Lower leg skin (tissue), 4 donors: ENCODE data around the gene IGLL5. TPM values are rescaled to one million over a fixed set of nuclear protein-coding genes. Genes with fewer than 3 reads are reported as not detected.

Experiments
- DNase-seq, 2 donors: peaks; one replicate each; pipeline ENCODE4 v3.0.0-alpha.2; 2019; ENCODE audit warnings: low spot score in 2 of 2
- H3K4me3 ChIP-seq: fragments of 200-600 bp; sonication (generic); 2 replicates; pipeline ENCODE4 v1.5.1; 2017; ENCODE audit warnings: mild to moderate bottlenecking, low read depth; ENCODE audit not compliant: poor library complexity, severe bottlenecking
- CTCF ChIP-seq, 3 donors: fragments of 450-650 bp; IDR thresholded peaks; one replicate each; pipeline ENCODE4 v1.5.1; 2016; ENCODE audit warnings: antibody characterized with exemption in 3 of 3, mild to moderate bottlenecking in 3 of 3, moderate library complexity in 2 of 3
- POLR2A ChIP-seq, 2 donors: fragments of 450-650 bp; IDR thresholded peaks; one replicate each; pipeline ENCODE4 v1.6.1; 2016 to 2017; ENCODE audit warnings: antibody characterized with exemption in 2 of 2, mild to moderate bottlenecking in 1 of 2, moderate library complexity in 1 of 2
- WGBS, 2 donors: methylation state at CpG; one replicate each; pipeline ENCODE4 v1.1.5; 2018; 5-methylcytosine and 5-hydroxymethylcytosine counted together
- intact Hi-C: fragments of 100-400 bp; cut with DNase I; formaldehyde crosslinking; loops from one replicate; pipeline ENCODE4 v1.15.0; 2023; ENCODE audit warnings: low total_unique reads
- total RNA-seq, 4 donors: library from RNA; depleted of rRNA; stranded (reverse); fragments of >200 nt; gene quantifications; one replicate each; pipeline ENCODE4 v1.1.0, GENCODE V29; 2016

IGLL5 gene
- total RNA-seq, 4 donors from 2014 or later, result not detected

GRCh38 chr22:22880645-22881044 lies 7.0 kb upstream of the IGLL5 start:
- intact Hi-C loops, result no loop called here
- DNase-seq, result peak in 1 of 2 donors; percentile 67
- TF ChIP-seq POLR2A (IDR thresholded peaks at IDR 0.05) (no peak), CTCF (IDR thresholded peaks at IDR 0.05) (no peak)
- no peak overlapping the region for H3K4me3 ChIP-seq
- 73 to 79% methylated on average over 6 to 9 of the region's 9 CpGs for WGBS, 2 donors

- H3K4me3 ChIP-seq, result no peak overlapping the region
- 65 to 76% methylated on average over 10 of the region's 10 CpGs for WGBS, 2 donors
- TF ChIP-seq POLR2A (IDR thresholded peaks at IDR 0.05), result no peak
- TF ChIP-seq CTCF (IDR thresholded peaks at IDR 0.05), result no peak
- intact Hi-C loops, result no loop called here
- peak in 1 of 2 donors; percentile 52 for DNase-seq
These were observed 6.3 kb upstream of the IGLL5 start for GRCh38 chr22:22881116-22882000.

GRCh38 chr22:22882033-22882717 lies 5.4 kb upstream of the IGLL5 start:
- no peak overlapping the region for H3K4me3 ChIP-seq
- WGBS, 2 donors, result 72 to 82% methylated on average over 6 of the region's 6 CpGs
- no peak for TF ChIP-seq POLR2A (IDR thresholded peaks at IDR 0.05)
- TF ChIP-seq CTCF (IDR thresholded peaks at IDR 0.05), result no peak
- peak in 1 of 2 donors; percentile 75 for DNase-seq
- intact Hi-C loops, result no loop called here

- intact Hi-C loops, result no loop called here
- WGBS, 2 donors, result 94% methylated on average over 11 of the region's 11 CpGs
- peak in 1 of 2 donors; percentile 66 for DNase-seq
- no peak overlapping the region for H3K4me3 ChIP-seq
- TF ChIP-seq CTCF (IDR thresholded peaks at IDR 0.05), result no peak
- no peak for TF ChIP-seq POLR2A (IDR thresholded peaks at IDR 0.05)
These were observed 4.4 kb upstream of the IGLL5 start for GRCh38 chr22:22883090-22883727.

- no peak overlapping the region for H3K4me3 ChIP-seq
- TF ChIP-seq POLR2A (IDR thresholded peaks at IDR 0.05), result no peak
- no peak for TF ChIP-seq CTCF (IDR thresholded peaks at IDR 0.05)
- intact Hi-C loops, result no loop called here
- WGBS, 2 donors, result 25 to 34% methylated on average over 3 of the region's 3 CpGs
- peak; percentile 51 to 80 for DNase-seq
These were observed 3.4 kb upstream of the IGLL5 start for GRCh38 chr22:22884010-22884887.
